HepG2 (cell line): ENCODE measurements around the gene TUBAL3. TPM values are rescaled to one million over a fixed set of nuclear protein-coding genes. Genes with fewer than 3 reads are reported as not detected.
"Not testable (repeated sequence)": the region's sequence is repeated elsewhere in the genome, so short reads cannot be mapped to it uniquely, and the experiment has no call there.

Source experiments
- ATAC-seq: fragments of 200-7000 bp; cut with Tn5 transposase; 3 replicates; pipeline ENCODE4 v1.9.1; 2020; ENCODE audit warnings: mild to moderate bottlenecking, moderate library complexity
- BruUV-seq: library from RNA; stranded (reverse); fragments of 400-500 nt; replicated peaks from 2 replicates; lab custom pipeline; 2021; lab: Mats Ljungman, UMichigan
- CTCF ChIA-PET: fragments of 300-600 bp; formaldehyde crosslinking; extraction: SDS; loops from one replicate; lab custom pipeline; 2021; ENCODE audit warnings: low total read pairs, inconsistent platforms, low intra/inter-chr PET ratio; lab: Yijun Ruan, JAX
- POLR2A ChIA-PET: fragments of 350-600 bp; sonication (Branson Sonifier 250); formaldehyde crosslinking; loops from one replicate; lab custom pipeline; 2020; ENCODE audit warnings: antibody characterized with exemption, inconsistent platforms; lab: Yijun Ruan, JAX
- DNase-seq: peaks from one replicate; pipeline ENCODE4 v3.0.0-alpha.2; 2015; ENCODE audit warnings: low spot score
- FAIRE-seq: peaks from 3 replicates; lab custom pipeline; 2011; peaks lifted over from hg19 to GRCh38; lab: Jason Lieb, UNC
- H2AFZ ChIP-seq: one replicate; pipeline ENCODE4 v1.6.1; 2011; ENCODE audit warnings: low read length, inconsistent platforms
- H3K27ac ChIP-seq: fragments of 300-600 bp; 3 replicates; pipeline ENCODE4 v1.8.0; 2011; ENCODE audit warnings: mixed run types, mild to moderate bottlenecking, mixed read lengths, low read length, inconsistent platforms; ENCODE audit not compliant: insufficient read depth; ENCODE audit errors: extremely low read length
- H3K27me3 ChIP-seq, 2 experiments: fragments of 200-600 bp in 1 of 2; 2 replicates in 1 of 2; 3 replicates in 1 of 2; pipeline versions ENCODE4 v1.6.0 to v1.8.0; 2011; ENCODE audit warnings: low read length in 2 of 2, mild to moderate bottlenecking in 2 of 2, moderate library complexity in 2 of 2, inconsistent platforms in 1 of 2; ENCODE audit not compliant: insufficient read depth in 2 of 2, control insufficient read depth in 1 of 2
- H3K36me3 ChIP-seq, 2 experiments: fragments of 200-600 bp in 1 of 2; replicated peaks in 1 of 2; 2 replicates in 1 of 2; 3 replicates in 1 of 2; pipeline versions ENCODE4 v1.5.1 to v1.8.0; 2011; ENCODE audit warnings: low read length in 2 of 2, inconsistent platforms in 1 of 2; ENCODE audit not compliant: insufficient read depth in 2 of 2, control insufficient read depth in 1 of 2
- H3K4me1 ChIP-seq: 2 replicates; pipeline ENCODE4 v1.5.1; 2012; ENCODE audit warnings: low read length, inconsistent platforms; ENCODE audit not compliant: insufficient read depth
- H3K4me2 ChIP-seq: 2 replicates; pipeline ENCODE4 v1.6.0; 2011; ENCODE audit warnings: low read depth, low read length, inconsistent platforms
- H3K4me3 ChIP-seq, 3 experiments: fragments of 200-600 bp in 1 of 3; sonication (generic), shearing (Covaris generic) in 1 of 3; replicated peaks in 1 of 3; 2 replicates each; pipeline ENCODE4 v1.5.1; 2011 to 2016; ENCODE audit warnings: low read length in 3 of 3, inconsistent platforms in 2 of 3, low read depth in 2 of 3, mild to moderate bottlenecking in 2 of 3, control low read depth in 1 of 3, mixed read lengths in 1 of 3; ENCODE audit not compliant: insufficient read depth in 1 of 3
- H3K79me2 ChIP-seq: one replicate; pipeline ENCODE4 v1.6.1; 2011; ENCODE audit warnings: low read length, inconsistent platforms; ENCODE audit not compliant: insufficient read depth
- H3K9ac ChIP-seq: 2 replicates; pipeline ENCODE4 v1.6.0; 2011; ENCODE audit warnings: mild to moderate bottlenecking, low read depth, low read length, inconsistent platforms; ENCODE audit not compliant: insufficient read depth
- H3K9me3 ChIP-seq: 2 replicates; pipeline ENCODE4 v1.5.1; 2012; ENCODE audit warnings: mild to moderate bottlenecking, low read length
- H4K20me1 ChIP-seq: 2 replicates; pipeline ENCODE4 v1.6.0; 2011; ENCODE audit warnings: inconsistent platforms, mild to moderate bottlenecking, low read length, moderate library complexity; ENCODE audit not compliant: insufficient read depth
- PLRG1 ChIP-seq: fragments of 450-650 bp; conservative IDR thresholded peaks from 2 replicates; pipeline ENCODE4 v1.6.1; 2016
- REST ChIP-seq, 2 experiments: IDR thresholded peaks; 2 replicates each; pipeline ENCODE4 v1.6.1; 2011 to 2012; ENCODE audit warnings: low read length in 2 of 2, borderline replicate concordance in 1 of 2, low read depth in 1 of 2, mild to moderate bottlenecking in 1 of 2, moderate library complexity in 1 of 2
- ZNF430 ChIP-seq: sonication (generic); formaldehyde crosslinking; IDR thresholded peaks from 2 replicates; pipeline ENCODE4 v1.9.0; 2021; ENCODE audit warnings: mild to moderate bottlenecking, missing genetic modification reagents
- ZNF782 ChIP-seq: sonication (generic); formaldehyde crosslinking; IDR thresholded peaks from 2 replicates; pipeline ENCODE4 v1.4.0; 2020; ENCODE audit warnings: missing genetic modification reagents, mild to moderate bottlenecking, borderline replicate concordance
- WGBS: methylation state at CpG from one replicate; pipeline ENCODE4 v1.1.6; 2017; ENCODE audit warnings: low lambda C conversion rate; 5-methylcytosine and 5-hydroxymethylcytosine counted together
- in situ Hi-C: cut with HindIII; loops from 2 replicates; pipeline ENCODE4 v1.10.0; 2017; ENCODE audit warnings: low pct_unique_long_range_greater_than_20kb; ENCODE audit not compliant: extremely low pct_ligation_motif_present
- intact Hi-C: fragments of 100-400 bp; cut with micrococcal nuclease; formaldehyde crosslinking; loops from one replicate; pipeline ENCODE4 v1.10.0; 2022; ENCODE audit not compliant: unreplicated experiment
- polyA plus RNA-seq, 8 experiments: library from polyadenylated mRNA; depleted of rRNA in 3 of 8; stranded (reverse) in 7 of 8; unstranded in 1 of 8; fragments of >200 nt; fragmentation: Illumina TruSeq in 4 of 8; extraction: Trizol in 4 of 8; gene quantifications; 2 replicates each; pipeline versions ENCODE4 v1.2.1 to v1.2.3, GENCODE V29; 2011 to 2016; ENCODE audit warnings: low read depth in 4 of 8, missing spikeins in 1 of 8, mixed read lengths in 1 of 8; ENCODE audit not compliant: insufficient read depth in 1 of 8
- total RNA-seq, 5 experiments: library from RNA; depleted of rRNA; stranded (reverse); fragments of >200 nt; fragmentation: Illumina TruSeq; extraction: Trizol; gene quantifications; 2 replicates each; pipeline ENCODE4 v1.2.3, GENCODE V29; 2016; ENCODE audit warnings: low read depth in 1 of 5
- TF ChIP-seq, protein P1 (sequence below): sonication (generic); formaldehyde crosslinking; IDR thresholded peaks from 2 replicates; pipeline ENCODE4 v1.5.0; 2020; ENCODE audit warnings: missing genetic modification reagents

The TUBAL3 gene
- total and polyA plus RNA-seq, 2 of the 13 experiments (the other 11 are each of a cell fraction or from before 2014, with no cell fraction given): 0.07 to 0.26 TPM

GRCh38 chr10:5379202-5379601 is 25.4 kb downstream of the TUBAL3 start:
- H3K9me3 ChIP-seq, DNase-seq, CTCF ChIA-PET, POLR2A ChIA-PET, ATAC-seq, H3K36me3 ChIP-seq, H3K79me2 ChIP-seq, BruUV-seq, H3K27me3 ChIP-seq, H3K27ac ChIP-seq, H3K9ac ChIP-seq, FAIRE-seq, H3K4me2 ChIP-seq, H3K4me3 ChIP-seq, H2AFZ ChIP-seq, H4K20me1 ChIP-seq: not testable (repeated sequence)
- in situ Hi-C loops: loop anchor here (25.0 kb wide), 1 partner anchor 542 kb away; the partner anchor contains the start of gene AKR1E2
- TF ChIP-seq ZNF430 (CRISPR knock-in tag): peak; percentile 53; the same call in 1 of the 2 replicates
- intact Hi-C loops: loop anchor here (10.0 kb wide), 1 partner anchor 284 kb away; the partner anchor contains the start of gene AKR1C3
- WGBS: 66% methylated on average over 5 of the region's 5 CpGs
- H3K4me1 ChIP-seq: peaks cover 15% of the 10 kb centered on the region

GRCh38 chr10:5376450-5376849 is 28.2 kb downstream of the TUBAL3 start:
- no peak overlapping the region for H3K4me3 ChIP-seq
- TF ChIP-seq, protein P1, sequence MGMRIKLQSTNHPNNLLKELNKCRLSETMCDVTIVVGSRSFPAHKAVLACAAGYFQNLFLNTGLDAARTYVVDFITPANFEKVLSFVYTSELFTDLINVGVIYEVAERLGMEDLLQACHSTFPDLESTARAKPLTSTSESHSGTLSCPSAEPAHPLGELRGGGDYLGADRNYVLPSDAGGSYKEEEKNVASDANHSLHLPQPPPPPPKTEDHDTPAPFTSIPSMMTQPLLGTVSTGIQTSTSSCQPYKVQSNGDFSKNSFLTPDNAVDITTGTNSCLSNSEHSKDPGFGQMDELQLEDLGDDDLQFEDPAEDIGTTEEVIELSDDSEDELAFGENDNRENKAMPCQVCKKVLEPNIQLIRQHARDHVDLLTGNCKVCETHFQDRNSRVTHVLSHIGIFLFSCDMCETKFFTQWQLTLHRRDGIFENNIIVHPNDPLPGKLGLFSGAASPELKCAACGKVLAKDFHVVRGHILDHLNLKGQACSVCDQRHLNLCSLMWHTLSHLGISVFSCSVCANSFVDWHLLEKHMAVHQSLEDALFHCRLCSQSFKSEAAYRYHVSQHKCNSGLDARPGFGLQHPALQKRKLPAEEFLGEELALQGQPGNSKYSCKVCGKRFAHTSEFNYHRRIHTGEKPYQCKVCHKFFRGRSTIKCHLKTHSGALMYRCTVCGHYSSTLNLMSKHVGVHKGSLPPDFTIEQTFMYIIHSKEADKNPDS (CRISPR knock-in tag): no peak
- TF ChIP-seq ZNF782 (CRISPR knock-in tag) (no peak), REST (IDR thresholded peaks at IDR 0.05; ENCODE audit: borderline replicate concordance in 1 of 2, low read depth in 1 of 2, low read length in 2 of 2) (peak; percentile 31 to 86), PLRG1 (no peak)
- TF ChIP-seq, all 625 proteins: peak for 1
- ATAC-seq (no peak), DNase-seq (no peak), FAIRE-seq (no peak)
- in situ Hi-C loops (loop anchor here (25.0 kb wide), 1 partner anchor 539 kb away; the partner anchor contains the start of gene AKR1E2), intact Hi-C loops (loop anchor here (10.0 kb wide), 1 partner anchor 282 kb away; the partner anchor contains the start of gene AKR1C3)
- no peak overlapping the region for H3K9ac ChIP-seq
- no TSS peak for BruUV-seq
- no peaks in the 10 kb centered on the region for H3K79me2 ChIP-seq
- no peaks in the 10 kb centered on the region for H4K20me1 ChIP-seq
- ChIA-PET POLR2A (no interaction called here), CTCF (no interaction called here)
- 0% methylated on average over 3 of the region's 4 CpGs for WGBS
- no peak overlapping the region for H2AFZ ChIP-seq
- H3K36me3 ChIP-seq: no peaks in the 10 kb centered on the region
- no peaks in the 10 kb centered on the region for H3K27me3 ChIP-seq
- H3K27ac ChIP-seq: no peak overlapping the region
- H3K4me1 ChIP-seq: peaks cover 38% of the 10 kb centered on the region
- peak overlapping the region; percentile 21; the same call in 1 of the 2 replicates for H3K4me2 ChIP-seq
- H3K9me3 ChIP-seq: no peaks in the 10 kb centered on the region
